ENCODE measurements around the gene TPST1. TPM values are rescaled to one million over a fixed set of nuclear protein-coding genes. Genes with fewer than 3 reads are reported as not detected.
"Not testable (repeated sequence)": the region's sequence is repeated elsewhere in the genome, so short reads cannot be mapped to it uniquely, and the experiment has no call there.

The TPST1 gene
- total RNA-seq, 1 donor from 2014 or later, result 21.9 TPM

DNA sequence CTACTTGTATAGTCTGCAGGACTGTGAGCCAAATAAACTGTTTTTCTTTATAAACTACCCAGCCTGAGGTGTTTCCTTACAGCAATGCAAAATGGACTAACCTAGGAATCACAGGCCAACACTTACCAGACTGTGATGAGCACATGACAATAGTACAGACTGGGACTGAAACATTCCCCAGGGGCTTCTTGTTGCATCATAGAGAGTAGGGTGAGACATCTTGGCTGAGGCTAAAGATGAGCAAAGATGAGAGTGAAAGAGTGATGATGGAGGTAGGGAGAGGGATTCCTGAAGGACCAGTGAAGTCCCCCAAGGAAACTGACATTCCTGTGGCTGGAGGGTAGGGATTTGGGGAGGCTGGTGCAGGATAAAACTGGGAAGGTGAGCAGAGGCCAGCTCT is 194.4 kb downstream of the TPST1 start:
- TF ChIP-seq, protein P1, sequence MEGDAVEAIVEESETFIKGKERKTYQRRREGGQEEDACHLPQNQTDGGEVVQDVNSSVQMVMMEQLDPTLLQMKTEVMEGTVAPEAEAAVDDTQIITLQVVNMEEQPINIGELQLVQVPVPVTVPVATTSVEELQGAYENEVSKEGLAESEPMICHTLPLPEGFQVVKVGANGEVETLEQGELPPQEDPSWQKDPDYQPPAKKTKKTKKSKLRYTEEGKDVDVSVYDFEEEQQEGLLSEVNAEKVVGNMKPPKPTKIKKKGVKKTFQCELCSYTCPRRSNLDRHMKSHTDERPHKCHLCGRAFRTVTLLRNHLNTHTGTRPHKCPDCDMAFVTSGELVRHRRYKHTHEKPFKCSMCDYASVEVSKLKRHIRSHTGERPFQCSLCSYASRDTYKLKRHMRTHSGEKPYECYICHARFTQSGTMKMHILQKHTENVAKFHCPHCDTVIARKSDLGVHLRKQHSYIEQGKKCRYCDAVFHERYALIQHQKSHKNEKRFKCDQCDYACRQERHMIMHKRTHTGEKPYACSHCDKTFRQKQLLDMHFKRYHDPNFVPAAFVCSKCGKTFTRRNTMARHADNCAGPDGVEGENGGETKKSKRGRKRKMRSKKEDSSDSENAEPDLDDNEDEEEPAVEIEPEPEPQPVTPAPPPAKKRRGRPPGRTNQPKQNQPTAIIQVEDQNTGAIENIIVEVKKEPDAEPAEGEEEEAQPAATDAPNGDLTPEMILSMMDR (conservative IDR thresholded peaks at IDR 0.05), result no peak
- Mint-ChIP-seq H3K4me3 (no peak overlapping the region), H3K36me3 (ENCODE audit: low read depth) (peaks cover 20% of the 10 kb centered on the region), H3K4me1 (no peaks in the 10 kb centered on the region), H3K27me3 (ENCODE audit: low read depth) (no peaks in the 10 kb centered on the region), H3K9me3 (peaks cover 7% of the 10 kb centered on the region), H3K27ac (ENCODE audit: unreplicated experiment) (no peak overlapping the region)
- DNase-seq (ENCODE audit: low read depth, low spot score), result no peak

DNA sequence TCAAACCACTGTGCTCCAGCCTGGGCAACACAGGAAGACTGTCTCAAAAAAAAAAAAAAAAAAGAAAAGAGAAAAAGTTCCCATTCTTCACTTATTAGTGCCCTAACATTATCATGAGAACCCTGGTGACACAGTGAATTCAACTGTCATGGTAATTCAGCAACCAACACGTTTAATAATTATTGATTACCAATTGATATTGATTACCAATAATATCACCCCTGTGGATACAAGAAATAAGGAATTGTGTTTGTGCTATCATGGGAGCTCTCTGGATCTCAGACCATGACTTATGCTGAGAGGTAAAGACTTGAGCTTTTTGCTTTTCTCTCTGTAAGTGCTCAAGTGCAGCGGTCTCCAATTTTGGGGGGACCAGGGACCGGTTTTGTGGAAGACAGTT is 195.3 kb downstream of the TPST1 start:
- Mint-ChIP-seq H3K27ac (ENCODE audit: unreplicated experiment) (no peak overlapping the region), H3K27me3 (ENCODE audit: low read depth) (no peaks in the 10 kb centered on the region), H3K36me3 (ENCODE audit: low read depth) (peaks cover 19% of the 10 kb centered on the region), H3K4me1 (no peaks in the 10 kb centered on the region), H3K4me3 (no peak overlapping the region), H3K9me3 (peaks cover 7% of the 10 kb centered on the region)
- DNase-seq (ENCODE audit: low read depth, low spot score), result no peak
- TF ChIP-seq, protein P1 (conservative IDR thresholded peaks at IDR 0.05), result no peak

DNA sequence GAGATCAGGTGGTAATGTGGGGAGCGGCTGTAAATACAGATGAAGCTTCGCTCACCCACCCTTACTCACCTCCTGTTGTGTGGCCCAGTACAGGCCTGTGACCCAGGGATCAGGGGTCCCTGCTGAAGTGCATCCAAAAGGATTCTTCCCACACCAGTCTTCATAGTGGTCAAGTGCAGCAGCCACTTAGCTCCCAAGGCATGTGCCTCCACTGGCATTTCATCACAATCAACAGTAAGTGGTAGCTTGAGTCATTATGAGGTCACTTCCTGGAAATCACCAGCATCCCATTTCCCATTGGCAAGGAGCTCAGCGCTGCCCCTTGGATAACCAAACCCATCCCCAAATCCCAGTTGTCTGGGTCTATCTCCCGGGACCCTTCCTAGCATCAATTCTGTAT is 196.0 kb downstream of the TPST1 start:
- H3K27me3 Mint-ChIP-seq (ENCODE audit: low read depth), result not testable (repeated sequence)
- H3K27ac Mint-ChIP-seq (ENCODE audit: unreplicated experiment), result peak overlapping the region; percentile 35

DNA sequence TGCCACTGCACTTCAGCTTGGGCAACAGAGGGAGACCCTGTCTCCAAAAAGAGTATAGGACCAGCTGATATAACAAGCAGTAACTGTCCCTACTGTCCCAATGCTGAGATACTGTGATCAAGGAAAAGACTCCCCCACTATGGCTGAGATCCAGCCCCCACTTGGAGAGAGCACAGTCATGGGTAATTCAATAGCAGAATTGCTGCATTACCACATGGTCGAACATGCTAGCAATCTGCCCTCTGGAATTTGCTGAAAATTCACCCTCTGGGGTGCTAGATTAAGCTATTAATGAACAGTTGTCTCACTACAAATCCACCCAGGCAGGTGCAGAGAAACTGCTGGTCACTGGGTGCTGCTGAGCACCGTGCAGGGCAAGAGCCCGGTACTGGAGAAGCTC is 196.8 kb downstream of the TPST1 start:
- H3K4me3 Mint-ChIP-seq; H3K27ac Mint-ChIP-seq (ENCODE audit: unreplicated experiment); H3K9me3 Mint-ChIP-seq; DNase-seq (ENCODE audit: low read depth, low spot score); H3K4me1 Mint-ChIP-seq; H3K27me3 Mint-ChIP-seq (ENCODE audit: low read depth): not testable (repeated sequence)
- peaks cover 18% of the 10 kb centered on the region for H3K36me3 Mint-ChIP-seq (ENCODE audit: low read depth)

More for the DNA sequence above, 196.0 kb downstream of the TPST1 start:
- H3K9me3 Mint-ChIP-seq; DNase-seq (ENCODE audit: low read depth, low spot score); H3K4me1 Mint-ChIP-seq; H3K4me3 Mint-ChIP-seq: not testable (repeated sequence)
- H3K36me3 Mint-ChIP-seq (ENCODE audit: low read depth), result peaks cover 18% of the 10 kb centered on the region

DNA sequence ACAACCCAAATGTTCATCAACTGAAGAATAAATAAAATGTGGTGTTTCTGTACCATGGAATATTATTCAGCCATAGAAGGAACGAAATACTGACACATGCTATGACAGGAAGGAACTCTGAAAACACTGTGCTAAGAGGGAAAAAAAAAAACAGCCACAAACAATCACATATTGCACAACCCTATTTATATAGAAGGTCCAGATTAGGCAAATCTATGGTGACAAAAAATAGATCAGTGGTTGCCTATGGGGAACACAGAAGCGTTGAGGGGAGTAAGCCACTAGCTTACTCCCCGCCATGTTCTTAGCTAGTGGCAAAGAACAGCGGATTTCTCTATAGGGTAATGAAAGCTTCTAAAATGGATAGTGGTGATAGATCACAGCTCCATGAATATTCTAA is 198.4 kb downstream of the TPST1 start:
- no peak for DNase-seq (ENCODE audit: low read depth, low spot score)
- H3K9me3 Mint-ChIP-seq, result peaks cover 7% of the 10 kb centered on the region
- TF ChIP-seq, protein P1 (conservative IDR thresholded peaks at IDR 0.05), result no peak
- no peak overlapping the region for H3K4me3 Mint-ChIP-seq
- no peak overlapping the region for H3K27ac Mint-ChIP-seq (ENCODE audit: unreplicated experiment)
- H3K36me3 Mint-ChIP-seq (ENCODE audit: low read depth), result peaks cover 18% of the 10 kb centered on the region
- no peaks in the 10 kb centered on the region for H3K4me1 Mint-ChIP-seq
- H3K27me3 Mint-ChIP-seq (ENCODE audit: low read depth), result no peaks in the 10 kb centered on the region

DNA sequence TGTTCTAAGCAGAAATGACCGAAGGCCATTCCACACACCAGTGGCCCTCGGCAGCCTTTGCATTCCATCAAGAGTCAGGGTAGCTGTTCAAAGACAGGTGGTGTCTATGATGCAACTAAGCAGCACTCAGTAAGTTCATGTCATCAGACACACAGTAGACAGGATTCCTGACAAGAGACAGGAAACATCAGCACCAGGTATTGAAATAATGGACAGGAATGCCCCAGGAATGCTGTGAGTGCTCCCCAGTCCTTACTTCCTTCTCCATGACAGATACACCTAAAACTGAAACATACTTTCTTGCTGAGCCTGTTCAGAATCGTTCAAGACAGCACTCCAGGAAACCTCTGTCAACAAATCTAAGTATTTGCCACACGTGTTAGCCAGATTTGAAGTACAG is 204.4 kb downstream of the TPST1 start:
- Mint-ChIP-seq H3K36me3 (ENCODE audit: low read depth) (peaks cover 5% of the 10 kb centered on the region), H3K27ac (ENCODE audit: unreplicated experiment) (no peak overlapping the region), H3K27me3 (ENCODE audit: low read depth) (no peaks in the 10 kb centered on the region), H3K4me3 (no peak overlapping the region), H3K4me1 (peaks cover 3% of the 10 kb centered on the region), H3K9me3 (no peaks in the 10 kb centered on the region)
- TF ChIP-seq, protein P1 (conservative IDR thresholded peaks at IDR 0.05), result no peak
- no peak for DNase-seq (ENCODE audit: low read depth, low spot score)

Other genes with a start within 250 kb of the TPST1 start
- 50.4 and 51.9 TPM in 2 replicates for gene GUSB, start 223.1 kb upstream of the TPST1 start, total RNA-seq
- gene ASL, start 129.5 kb upstream of the TPST1 start, total RNA-seq, result 23.0 and 23.6 TPM in 2 replicates
- gene CRCP, start 90.5 kb upstream of the TPST1 start, total RNA-seq, result 35.2 and 38.0 TPM in 2 replicates

Data from neural crest cell (in vitro differentiated cells).